ENCODE results near the gene FERMT3.

GRCh38 chr11:64230985-64231365 is 24.5 kb downstream of the FERMT3 start:
- TF ChIP-seq ZNF274 (IDR thresholded peaks at IDR 0.05; ENCODE audit: low read depth, low read length) (no peak), SUZ12 (IDR thresholded peaks at IDR 0.05; ENCODE audit: extremely low read depth, insufficient read depth, insufficient read length) (no peak), YY1 (IDR thresholded peaks at IDR 0.05; ENCODE audit: insufficient read depth, insufficient read length) (no peak)
